Uterus (tissue), 4 donors: ENCODE results near the gene MSI2. TPM values are rescaled to one million over a fixed set of nuclear protein-coding genes. Genes with fewer than 3 reads are reported as not detected.

Experiments used
- DNase-seq, 2 donors: peaks; one replicate each; pipeline ENCODE4 v3.0.0-alpha.2; 2019 to 2020
- H3K27ac ChIP-seq, 2 donors: fragments of 200-600 bp; sonication (generic); 1 replicate in 1 of 2; 2 replicates in 1 of 2; pipeline ENCODE4 v1.5.1; 2016 to 2018
- H3K27me3 ChIP-seq, 2 donors: fragments of 200-600 bp; sonication (generic); one replicate each; pipeline ENCODE4 v1.5.1; 2018 to 2019; ENCODE audit warnings: control low read depth in 1 of 2
- H3K36me3 ChIP-seq, 2 donors: fragments of 200-600 bp; sonication (generic); one replicate each; pipeline ENCODE4 v1.5.1; 2019; ENCODE audit warnings: control low read depth in 1 of 2
- H3K4me1 ChIP-seq, 2 donors: fragments of 200-600 bp; sonication (generic); one replicate each; pipeline ENCODE4 v1.5.1; 2018 to 2019; ENCODE audit warnings: control low read depth in 1 of 2
- H3K4me3 ChIP-seq, 2 donors: fragments of 200-600 bp; sonication (generic); 1 replicate in 1 of 2; 2 replicates in 1 of 2; pipeline ENCODE4 v1.5.1; 2018 to 2019; ENCODE audit warnings: mild to moderate bottlenecking in 1 of 2
- H3K9me3 ChIP-seq, 2 donors: fragments of 200-600 bp; sonication (generic); one replicate each; pipeline ENCODE4 v1.5.1; 2019; ENCODE audit warnings: control low read depth in 1 of 2
- CTCF ChIP-seq, 4 experiments: fragments of 200-600 bp in 2 of 4; fragments of 450-650 bp in 2 of 4; sonication (generic) in 2 of 4; IDR thresholded peaks; one replicate each; pipeline ENCODE4 v1.5.1; 2016 to 2019; ENCODE audit warnings: antibody characterized with exemption in 4 of 4, mild to moderate bottlenecking in 2 of 4, moderate library complexity in 1 of 4
- POLR2A ChIP-seq, 2 donors: fragments of 450-650 bp; IDR thresholded peaks; one replicate each; pipeline ENCODE4 v1.6.1; 2016; ENCODE audit warnings: antibody characterized with exemption in 2 of 2, mild to moderate bottlenecking in 1 of 2, moderate library complexity in 1 of 2
- intact Hi-C: fragments of 100-400 bp; cut with DNase I; formaldehyde crosslinking; loops from one replicate; pipeline ENCODE4 v1.15.1; 2023; ENCODE audit warnings: low total_unique reads
- total RNA-seq, 4 donors: library from RNA; depleted of rRNA in 3 of 4; stranded (reverse); fragments of >200 nt in 3 of 4; gene quantifications; one replicate each; pipeline versions ENCODE4 v1.1.0 to v1.2.4, GENCODE V29; 2014 to 2023
- donor health status: DM: yes; HTN: yes; CAD: no.

Gene MSI2
- total RNA-seq, 4 donors from 2014 or later, result 13.2 to 60.8 (median 44.5) TPM

GRCh38 chr17:57337390-57337789 is 81.1 kb downstream of the MSI2 start:
- no peaks in the 10 kb centered on the region for H3K9me3 ChIP-seq
- H3K27me3 ChIP-seq, result no peaks in the 10 kb centered on the region
- no peaks in the 10 kb centered on the region for H3K36me3 ChIP-seq
- H3K27ac ChIP-seq, result no peak overlapping the region
- TF ChIP-seq CTCF (IDR thresholded peaks at IDR 0.05), result no peak
- DNase-seq, result no peak
- intact Hi-C loops, result no loop called here
- H3K4me1 ChIP-seq, result no peaks in the 10 kb centered on the region
- H3K4me3 ChIP-seq, result no peak overlapping the region

- DNase-seq, result no peak
- Histone ChIP-seq H3K4me1 (no peaks in the 10 kb centered on the region), H3K27ac (no peak overlapping the region), H3K9me3 (no peaks in the 10 kb centered on the region), H3K4me3 (no peak overlapping the region), H3K36me3 (no peaks in the 10 kb centered on the region), H3K27me3 (no peaks in the 10 kb centered on the region)
- intact Hi-C loops, result no loop called here
- TF ChIP-seq POLR2A (IDR thresholded peaks at IDR 0.05), result no peak
- no peak for TF ChIP-seq CTCF (IDR thresholded peaks at IDR 0.05)
Observed at GRCh38 chr17:57338257-57338914, 82.1 kb downstream of the MSI2 start.

GRCh38 chr17:57340160-57340981 is 84.0 kb downstream of the MSI2 start:
- no peak for DNase-seq
- no peaks in the 10 kb centered on the region for H3K36me3 ChIP-seq
- no peaks in the 10 kb centered on the region for H3K9me3 ChIP-seq
- intact Hi-C loops, result no loop called here
- H3K27ac ChIP-seq, result no peak overlapping the region
- no peaks in the 10 kb centered on the region for H3K27me3 ChIP-seq
- no peaks in the 10 kb centered on the region for H3K4me1 ChIP-seq
- no peak for TF ChIP-seq POLR2A (IDR thresholded peaks at IDR 0.05)
- TF ChIP-seq CTCF (IDR thresholded peaks at IDR 0.05), result no peak
- H3K4me3 ChIP-seq, result no peak overlapping the region

GRCh38 chr17:57341611-57342540 is 85.6 kb downstream of the MSI2 start:
- Histone ChIP-seq H3K4me3 (no peak overlapping the region), H3K27me3 (no peaks in the 10 kb centered on the region), H3K27ac (no peak overlapping the region), H3K4me1 (no peaks in the 10 kb centered on the region), H3K9me3 (no peaks in the 10 kb centered on the region), H3K36me3 (no peaks in the 10 kb centered on the region)
- intact Hi-C loops, result no loop called here
- DNase-seq, result no peak
- TF ChIP-seq CTCF (IDR thresholded peaks at IDR 0.05) (no peak), POLR2A (IDR thresholded peaks at IDR 0.05) (no peak)
